Measurements from ENCODE around the gene SASS6.
A peak's percentile ranks its signal among the peaks of the same experiment; 100 is the strongest.

Gene SASS6

GRCh38 chr1:100127226-100127625 lies 5.5 kb downstream of the SASS6 start:
- no peak overlapping the region for H3K9ac ChIP-seq (ENCODE audit: low read depth, low read length, poor library complexity, severe bottlenecking)
- H3K27me3 ChIP-seq (ENCODE audit: insufficient read depth, low read length, poor library complexity, severe bottlenecking) = no peaks in the 10 kb centered on the region
- no peak overlapping the region for H2AFZ ChIP-seq (ENCODE audit: low read length)
- H3K36me3 ChIP-seq (ENCODE audit: insufficient read depth, low read length) = peaks cover 15% of the 10 kb centered on the region; the same call in 1 of the 2 replicates
- TF ChIP-seq CTCF (conservative IDR thresholded peaks at IDR 0.05; ENCODE audit: low read length) (no peak), EZH2phosphoT487 (IDR thresholded peaks at IDR 0.05; ENCODE audit: borderline replicate concordance) (no peak)
- no peak overlapping the region for H3K4me3 ChIP-seq (ENCODE audit: low read length, poor library complexity, severe bottlenecking)
- no peaks in the 10 kb centered on the region for H3F3A ChIP-seq (ENCODE audit: low read depth)
- peak overlapping the region; percentile 46 for H3K4me2 ChIP-seq (ENCODE audit: low read depth, low read length, poor library complexity, severe bottlenecking)
- peaks cover 49% of the 10 kb centered on the region for H3K4me1 ChIP-seq (ENCODE audit: insufficient read depth, low read length, poor library complexity, severe bottlenecking)
- H3K9me2 ChIP-seq (replicated peaks; ENCODE audit: low read depth, low read length) = no peaks in the 10 kb centered on the region
- peaks cover 66% of the 10 kb centered on the region for H3K79me2 ChIP-seq (ENCODE audit: insufficient read depth, low read length)
- peaks cover 22% of the 10 kb centered on the region for H4K20me1 ChIP-seq (ENCODE audit: insufficient read depth, low read length, poor library complexity, severe bottlenecking)
- no peaks in the 10 kb centered on the region for H3K9me3 ChIP-seq (ENCODE audit: insufficient read depth, low read depth, low read length)

GRCh38 chr1:100122177-100122576 lies 10.6 kb downstream of the SASS6 start:
- Histone ChIP-seq H3K9me2 (replicated peaks; ENCODE audit: low read depth, low read length) (no peaks in the 10 kb centered on the region), H2AFZ (ENCODE audit: low read length) (no peak overlapping the region), H3K9me3 (ENCODE audit: insufficient read depth, low read depth, low read length) (no peaks in the 10 kb centered on the region), H3K27me3 (ENCODE audit: insufficient read depth, low read length, poor library complexity, severe bottlenecking) (no peaks in the 10 kb centered on the region), H3K79me2 (ENCODE audit: insufficient read depth, low read length) (peaks cover 19% of the 10 kb centered on the region), H4K20me1 (ENCODE audit: insufficient read depth, low read length, poor library complexity, severe bottlenecking) (peaks cover 4% of the 10 kb centered on the region), H3K4me2 (ENCODE audit: low read depth, low read length, poor library complexity, severe bottlenecking) (no peak overlapping the region), H3K4me3 (ENCODE audit: low read length, poor library complexity, severe bottlenecking) (no peak overlapping the region), H3K36me3 (ENCODE audit: insufficient read depth, low read length) (peaks cover 43% of the 10 kb centered on the region), H3F3A (ENCODE audit: low read depth) (no peaks in the 10 kb centered on the region), H3K4me1 (ENCODE audit: insufficient read depth, low read length, poor library complexity, severe bottlenecking) (peaks cover 7% of the 10 kb centered on the region), H3K9ac (ENCODE audit: low read depth, low read length, poor library complexity, severe bottlenecking) (no peak overlapping the region)
- TF ChIP-seq EZH2phosphoT487 (IDR thresholded peaks at IDR 0.05; ENCODE audit: borderline replicate concordance) (no peak), CTCF (conservative IDR thresholded peaks at IDR 0.05; ENCODE audit: low read length) (no peak)

GRCh38 chr1:100115524-100115923 lies 17.2 kb downstream of the SASS6 start:
- no peak overlapping the region for H3K4me2 ChIP-seq (ENCODE audit: low read depth, low read length, poor library complexity, severe bottlenecking)
- H3F3A ChIP-seq (ENCODE audit: low read depth) = no peaks in the 10 kb centered on the region
- TF ChIP-seq EZH2phosphoT487 (IDR thresholded peaks at IDR 0.05; ENCODE audit: borderline replicate concordance) = no peak
- no peak for TF ChIP-seq CTCF (conservative IDR thresholded peaks at IDR 0.05; ENCODE audit: low read length)
- no peaks in the 10 kb centered on the region for H3K9me2 ChIP-seq (replicated peaks; ENCODE audit: low read depth, low read length)
- no peak overlapping the region for H2AFZ ChIP-seq (ENCODE audit: low read length)
- no peak overlapping the region for H3K4me3 ChIP-seq (ENCODE audit: low read length, poor library complexity, severe bottlenecking)
- no peaks in the 10 kb centered on the region for H3K4me1 ChIP-seq (ENCODE audit: insufficient read depth, low read length, poor library complexity, severe bottlenecking)
- H4K20me1 ChIP-seq (ENCODE audit: insufficient read depth, low read length, poor library complexity, severe bottlenecking) = no peaks in the 10 kb centered on the region
- H3K79me2 ChIP-seq (ENCODE audit: insufficient read depth, low read length) = no peaks in the 10 kb centered on the region
- H3K36me3 ChIP-seq (ENCODE audit: insufficient read depth, low read length) = peaks cover 40% of the 10 kb centered on the region
- no peaks in the 10 kb centered on the region for H3K27me3 ChIP-seq (ENCODE audit: insufficient read depth, low read length, poor library complexity, severe bottlenecking)
- no peaks in the 10 kb centered on the region for H3K9me3 ChIP-seq (ENCODE audit: insufficient read depth, low read depth, low read length)
- H3K9ac ChIP-seq (ENCODE audit: low read depth, low read length, poor library complexity, severe bottlenecking) = no peak overlapping the region
